RWPE2 (cell line): ENCODE results near the gene ABHD2.

Experiments used
- ATAC-seq: fragments of 200-7000 bp; cut with Tn5 transposase; 3 replicates; pipeline ENCODE4 v1.9.1; 2021; ENCODE audit warnings: low read depth
- DNase-seq: peaks from one replicate; pipeline ENCODE4 v3.0.0-alpha.2; 2020; ENCODE audit warnings: low spot score
- H3K27ac ChIP-seq: fragments of 450-650 bp; 2 replicates; pipeline ENCODE4 v1.5.1; 2017; ENCODE audit warnings: mild to moderate bottlenecking; ENCODE audit not compliant: poor library complexity, severe bottlenecking
- H3K27me3 ChIP-seq: fragments of 250-450 bp; sonication (Bioruptor Pico); 2 replicates; pipeline ENCODE4 v1.5.1; 2021; ENCODE audit warnings: mild to moderate bottlenecking, moderate library complexity; ENCODE audit not compliant: insufficient read depth, poor library complexity, severe bottlenecking
- H3K36me3 ChIP-seq: fragments of 250-450 bp; sonication (Bioruptor Pico); 2 replicates; pipeline ENCODE4 v1.5.1; 2020; ENCODE audit warnings: low read depth, mild to moderate bottlenecking, moderate library complexity
- H3K4me1 ChIP-seq: fragments of 250-450 bp; sonication (Bioruptor Pico); 2 replicates; pipeline ENCODE4 v1.5.1; 2021; ENCODE audit warnings: mild to moderate bottlenecking, moderate library complexity; ENCODE audit not compliant: insufficient read depth, poor library complexity, severe bottlenecking
- H3K4me3 ChIP-seq: fragments of 250-450 bp; sonication (Bioruptor Pico); 2 replicates; pipeline ENCODE4 v1.5.1; 2021; ENCODE audit warnings: mild to moderate bottlenecking, moderate library complexity; ENCODE audit not compliant: severe bottlenecking
- H3K9me3 ChIP-seq: fragments of 250-450 bp; sonication (Bioruptor Pico); 2 replicates; pipeline ENCODE4 v1.5.1; 2021; ENCODE audit warnings: mild to moderate bottlenecking, moderate library complexity; ENCODE audit not compliant: severe bottlenecking
- CTCF ChIP-seq: fragments of 450-650 bp; IDR thresholded peaks from one replicate; pipeline ENCODE4 v1.5.1; 2017; ENCODE audit warnings: mild to moderate bottlenecking, moderate library complexity; ENCODE audit not compliant: poor library complexity, severe bottlenecking

The ABHD2 gene

GRCh38 chr15:89087830-89088604 is at the start of gene ABHD2:
Gene ABHD2 (plus strand): TSS chr15:89088456. CDS start chr15:89116328, 27,872 bp downstream.
- DNase-seq: peak; percentile 100
- peaks cover 40% of the 10 kb centered on the region for H3K4me1 ChIP-seq

GRCh38 chr15:89039142-89039541 is 49.1 kb upstream of the ABHD2 start:
- Histone ChIP-seq H3K36me3 (no peaks in the 10 kb centered on the region), H3K27me3 (no peaks in the 10 kb centered on the region), H3K4me1 (no peaks in the 10 kb centered on the region), H3K27ac (no peak overlapping the region), H3K9me3 (no peaks in the 10 kb centered on the region), H3K4me3 (no peak overlapping the region)
- DNase-seq (no peak), ATAC-seq (no peak)
- TF ChIP-seq CTCF: no peak

More at GRCh38 chr15:89087830-89088604, at the start of gene ABHD2:
- Histone ChIP-seq H3K36me3 (peaks cover 9% of the 10 kb centered on the region; the same call in 1 of the 2 replicates), H3K9me3 (no peaks in the 10 kb centered on the region), H3K27me3 (no peaks in the 10 kb centered on the region), H3K4me3 (peak within 1 kb of the TSS; percentile 70), H3K27ac (peak within 1 kb of the TSS; percentile 91)
- no peak for TF ChIP-seq CTCF
- peak; percentile 95 for ATAC-seq

- Histone ChIP-seq H3K27me3 (no peaks in the 10 kb centered on the region), H3K4me1 (no peaks in the 10 kb centered on the region), H3K36me3 (no peaks in the 10 kb centered on the region), H3K4me3 (no peak overlapping the region), H3K27ac (no peak overlapping the region), H3K9me3 (no peaks in the 10 kb centered on the region)
- ATAC-seq (peak; percentile 22; the same call in 1 of the 3 replicates), DNase-seq (peak; percentile 48)
- no peak for TF ChIP-seq CTCF
Observed at GRCh38 chr15:89041507-89041906, 46.7 kb upstream of the ABHD2 start.

- no peak for ATAC-seq
- no peaks in the 10 kb centered on the region for H3K27me3 ChIP-seq
Observed at GRCh38 chr15:89042387-89042786, 45.9 kb upstream of the ABHD2 start.

More at GRCh38 chr15:89042387-89042786, 45.9 kb upstream of the ABHD2 start:
- Histone ChIP-seq H3K4me1 (no peaks in the 10 kb centered on the region), H3K9me3 (no peaks in the 10 kb centered on the region), H3K36me3 (no peaks in the 10 kb centered on the region), H3K27ac (no peak overlapping the region), H3K4me3 (no peak overlapping the region)
- no peak for TF ChIP-seq CTCF
- DNase-seq: no peak
